Effector CD8-positive, alpha-beta T cell (primary cell): ENCODE results near the gene VSIG8.
"Not testable (repeated sequence)": the region's sequence is repeated elsewhere in the genome, so short reads cannot be mapped to it uniquely, and the experiment has no call there.

Experiments used
- DNase-seq: peaks from one replicate; lab custom pipeline; 2025; lab: John Stamatoyannopoulos, UW
- total RNA-seq, 4 experiments: gene quantifications; one replicate each; lab custom pipeline; 2026; lab: John Stamatoyannopoulos, UW

VSIG8 gene, protein sequence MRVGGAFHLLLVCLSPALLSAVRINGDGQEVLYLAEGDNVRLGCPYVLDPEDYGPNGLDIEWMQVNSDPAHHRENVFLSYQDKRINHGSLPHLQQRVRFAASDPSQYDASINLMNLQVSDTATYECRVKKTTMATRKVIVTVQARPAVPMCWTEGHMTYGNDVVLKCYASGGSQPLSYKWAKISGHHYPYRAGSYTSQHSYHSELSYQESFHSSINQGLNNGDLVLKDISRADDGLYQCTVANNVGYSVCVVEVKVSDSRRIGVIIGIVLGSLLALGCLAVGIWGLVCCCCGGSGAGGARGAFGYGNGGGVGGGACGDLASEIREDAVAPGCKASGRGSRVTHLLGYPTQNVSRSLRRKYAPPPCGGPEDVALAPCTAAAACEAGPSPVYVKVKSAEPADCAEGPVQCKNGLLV
- 0 to 0.09 (median 0) reads per million in 4 experiments for total RNA-seq

DNA sequence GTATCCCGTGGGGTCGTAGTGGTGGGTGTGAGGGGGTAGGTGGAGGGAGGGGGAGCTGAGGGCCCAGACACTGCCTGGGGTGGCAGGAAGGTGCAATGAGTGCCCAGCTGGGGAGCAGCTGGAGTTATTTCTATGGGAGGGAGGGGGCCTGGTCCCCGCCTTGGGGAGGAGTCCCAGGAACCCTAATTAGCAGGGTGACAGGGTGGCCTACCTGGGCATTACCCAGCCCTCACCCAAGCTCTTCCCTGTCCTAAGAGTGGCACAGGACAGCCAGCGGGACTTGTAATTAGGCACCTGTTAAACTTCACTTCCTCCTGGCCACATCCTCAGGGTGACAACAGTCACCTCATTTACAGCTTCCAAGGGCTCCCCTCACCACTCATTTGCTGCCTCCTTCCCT is at the start of gene VSIG8:
TSS of gene VSIG8 (minus strand) at position 101 of the 400 bp plus-strand sequence. CDS start 136 bp downstream, outside the sequence.
- DNase-seq = no peak

DNA sequence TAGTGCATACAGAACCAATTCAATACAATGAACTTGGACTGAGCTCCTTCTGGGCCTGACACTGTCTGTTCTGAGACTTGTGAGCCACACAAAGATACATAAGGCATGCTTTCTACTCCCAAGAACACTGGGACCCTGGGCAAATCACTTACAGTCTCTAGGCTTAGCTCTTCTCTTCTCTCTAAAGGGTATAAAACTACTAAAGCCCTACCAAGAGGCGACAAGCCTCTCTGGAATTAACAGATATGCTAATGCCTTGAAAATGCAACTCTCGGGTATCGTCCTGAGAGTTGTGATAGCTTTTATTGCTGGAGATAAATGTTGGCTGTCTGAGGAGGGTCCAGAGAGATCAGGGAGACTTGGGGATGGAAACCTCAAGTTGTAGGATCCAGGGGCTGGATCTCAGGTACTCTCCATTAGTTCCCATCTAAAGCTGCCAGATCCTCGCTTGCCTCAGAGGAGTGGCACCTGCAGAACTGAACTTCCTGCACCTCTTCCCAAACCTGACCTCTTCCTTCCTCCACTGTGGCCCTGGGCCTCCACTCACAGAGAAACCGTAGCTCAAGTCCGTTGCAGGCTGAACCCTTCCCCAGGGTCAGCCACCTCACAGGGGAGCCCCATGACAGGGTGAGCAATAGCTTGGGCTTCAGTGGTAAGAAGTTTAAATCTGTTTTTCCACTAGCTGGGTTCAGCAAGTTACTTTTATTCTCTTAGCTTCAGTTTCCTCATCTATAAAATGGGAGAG is 49.0 kb upstream of the VSIG8 start:
- no peak for DNase-seq

- DNase-seq = no peak
These were observed 45.8 kb upstream of the VSIG8 start for GRCh38 chr1:159908031-159908940.

DNA sequence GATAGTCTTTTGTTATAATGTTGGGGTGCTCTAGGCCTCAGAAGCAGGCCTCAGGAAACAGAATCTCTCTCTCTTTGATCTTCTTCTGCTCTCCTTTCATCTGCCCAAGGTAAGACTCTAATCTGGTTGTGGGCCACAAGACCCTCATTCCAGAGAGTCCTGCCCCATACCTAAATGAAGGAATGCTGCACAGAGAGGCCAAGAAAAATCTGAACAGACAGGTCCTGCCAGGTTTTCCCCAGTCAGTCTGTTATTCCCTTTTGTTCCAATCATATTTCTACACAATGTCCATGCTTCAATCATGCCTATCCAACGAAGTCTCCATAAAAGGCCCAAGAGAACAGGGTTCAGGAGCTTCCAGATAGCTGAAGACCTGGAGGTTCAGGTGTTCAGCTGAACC is 44.5 kb upstream of the VSIG8 start:
- no peak for DNase-seq

GRCh38 chr1:159904036-159904435 is 41.6 kb upstream of the VSIG8 start:
- DNase-seq = not testable (repeated sequence)

GRCh38 chr1:159902541-159902940 is 40.1 kb upstream of the VSIG8 start:
- no peak for DNase-seq

- DNase-seq = no peak
These were observed 38.4 kb upstream of the VSIG8 start for GRCh38 chr1:159900755-159901360.

- DNase-seq = no peak
These were observed 37.7 kb upstream of the VSIG8 start, which contains the start of gene CFAP45 for GRCh38 chr1:159900086-159900680. CFAP45 (minus strand) TSS chr1:159900165; CDS start chr1:159900098, 67 bp downstream.

DNA sequence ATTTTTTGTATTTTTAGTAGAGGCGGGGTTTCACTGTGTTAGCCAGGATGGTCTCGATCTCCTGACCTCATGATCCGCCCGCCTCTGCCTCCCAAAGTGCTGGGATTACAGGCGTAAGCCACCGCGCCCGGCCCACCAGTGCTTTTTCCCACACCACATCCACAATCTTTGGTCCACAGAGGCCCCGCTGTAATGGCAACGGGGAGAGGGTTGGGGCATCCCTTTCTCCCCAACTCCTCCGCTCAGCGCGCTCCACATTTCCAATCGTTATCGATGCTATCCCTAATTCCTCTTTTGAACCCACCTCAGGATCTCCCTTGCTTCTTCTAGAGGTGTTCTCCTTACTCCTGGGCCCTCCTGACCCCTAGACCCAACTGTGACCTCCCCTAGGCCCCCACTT is 37.2 kb upstream of the VSIG8 start:
- DNase-seq = not testable (repeated sequence)

DNA sequence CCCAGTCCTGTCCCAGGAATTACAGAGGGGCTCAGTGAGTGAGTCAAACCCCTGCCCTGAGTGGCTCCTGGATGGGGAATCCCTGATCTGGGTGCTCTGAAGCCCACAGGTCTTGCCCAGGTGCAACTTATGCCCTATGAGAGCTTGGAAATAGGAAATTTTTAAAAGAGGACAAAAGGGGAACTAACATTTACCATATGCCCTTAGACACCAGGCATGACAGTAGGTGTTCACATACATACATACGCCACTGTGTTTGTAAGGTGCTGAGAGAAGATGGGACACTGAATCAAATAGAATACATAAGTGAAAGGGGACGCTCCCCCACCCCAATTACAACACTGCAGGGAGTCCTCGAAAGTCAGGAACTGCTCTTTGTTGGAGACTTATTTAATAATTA is 36.1 kb upstream of the VSIG8 start:
- DNase-seq = no peak

DNA sequence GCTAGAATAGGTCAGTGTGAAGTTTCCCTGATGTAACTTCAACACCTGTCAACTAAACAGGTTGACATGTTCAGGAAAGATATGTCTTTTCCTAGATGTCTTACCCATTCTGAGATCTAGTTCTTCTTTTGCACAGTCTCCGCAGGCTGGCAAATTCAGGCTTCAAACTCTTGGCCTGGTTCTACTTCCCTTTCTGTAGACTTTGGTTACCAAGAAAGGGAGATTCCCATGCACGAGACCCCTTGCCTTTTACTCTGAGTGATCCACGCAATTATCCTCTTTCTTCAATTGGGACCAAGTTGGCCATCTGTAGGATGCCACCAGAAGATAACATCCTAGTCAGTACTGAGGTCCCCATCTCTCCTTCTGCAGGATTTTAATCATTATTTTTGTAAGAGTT is 35.5 kb upstream of the VSIG8 start:
- DNase-seq = no peak

- DNase-seq = no peak
These were observed 34.1 kb upstream of the VSIG8 start for GRCh38 chr1:159896546-159896930.

DNA sequence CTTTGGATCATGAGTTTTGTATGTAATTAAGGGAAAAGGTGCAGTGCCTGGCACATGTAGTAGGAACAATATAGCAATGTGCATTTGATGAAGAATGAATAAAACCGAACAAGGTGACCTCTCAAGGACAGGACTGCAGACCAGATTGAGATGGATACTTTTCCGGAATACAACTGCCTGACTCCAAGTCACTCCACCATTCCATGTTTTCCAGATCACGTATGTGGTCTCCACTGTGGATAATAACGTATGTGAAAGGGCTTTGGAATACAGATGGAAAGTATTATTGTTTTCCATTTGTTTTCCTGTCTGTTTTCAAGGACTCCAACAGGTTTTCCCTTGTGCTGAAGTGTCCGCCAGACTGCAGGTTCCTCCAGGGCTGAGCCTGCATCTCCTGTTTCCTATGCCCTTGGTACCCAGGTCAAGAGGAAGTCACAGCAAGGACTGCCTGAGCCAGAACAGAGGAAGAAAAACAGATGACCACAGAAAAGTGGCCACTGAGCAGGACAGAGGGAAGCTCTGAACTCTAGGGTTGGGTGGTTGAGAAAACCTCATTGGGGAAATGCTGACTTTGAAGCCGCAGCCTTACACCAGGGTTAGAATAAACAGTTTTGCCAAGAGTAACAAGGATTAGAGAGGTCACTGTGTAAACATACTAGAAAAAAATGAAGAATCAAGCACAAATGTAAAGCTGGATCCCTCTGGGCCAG is 33.5 kb upstream of the VSIG8 start:
- no peak for DNase-seq

DNA sequence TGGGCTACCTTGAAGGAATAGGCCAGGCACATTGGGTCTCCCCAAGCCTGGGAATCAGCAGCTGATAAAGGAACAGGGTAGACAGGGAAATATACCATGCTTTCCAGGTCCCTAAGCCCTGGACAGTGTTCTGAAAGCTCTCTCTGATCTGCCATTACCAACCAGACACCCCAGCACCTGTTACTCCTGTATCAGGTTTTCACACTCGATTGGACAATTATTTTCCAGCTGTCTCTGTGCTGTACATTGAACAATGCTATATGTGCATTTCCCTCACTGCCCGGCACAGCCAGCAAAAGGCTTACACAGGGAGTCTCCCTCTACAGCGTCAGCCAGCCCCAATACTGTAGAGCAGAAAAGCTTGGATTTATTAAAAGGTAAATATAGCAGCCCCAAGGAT is 32.8 kb upstream of the VSIG8 start:
- no peak for DNase-seq

- DNase-seq = no peak
These were observed 30.5 kb upstream of the VSIG8 start for GRCh38 chr1:159892944-159893343.

GRCh38 chr1:159891275-159892157 is 29.1 kb upstream of the VSIG8 start:
- DNase-seq = peak; percentile 65

- DNase-seq = no peak
These were observed 27.9 kb upstream of the VSIG8 start for GRCh38 chr1:159890390-159890789.

DNA sequence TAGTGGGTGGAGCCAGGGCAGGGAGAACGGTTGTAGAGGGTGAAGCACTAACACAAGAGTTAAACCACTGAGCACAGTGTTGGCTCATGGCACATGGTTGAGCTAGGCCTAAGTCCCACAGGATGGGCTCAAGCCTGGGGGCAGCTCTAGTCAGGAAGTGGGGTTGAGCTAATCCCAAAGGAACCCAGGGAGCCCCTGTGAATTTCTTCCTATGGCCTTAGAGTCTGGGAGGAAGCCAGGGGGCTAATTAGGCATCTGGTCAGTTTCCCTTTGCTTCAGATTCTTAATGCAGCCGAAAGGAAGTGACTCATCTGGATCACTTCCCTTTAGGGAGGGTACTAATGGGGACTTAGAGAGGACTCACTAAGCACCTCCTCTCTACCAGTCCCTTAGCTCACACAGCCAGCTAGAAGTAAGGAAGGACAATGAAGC is 27.4 kb upstream of the VSIG8 start:
- no peak for DNase-seq

GRCh38 chr1:159889202-159889601 is 26.7 kb upstream of the VSIG8 start:
- DNase-seq = no peak
